ENCODE data around the gene ZBTB8A. TPM values are rescaled to one million over a fixed set of nuclear protein-coding genes. Genes with fewer than 3 reads are reported as not detected.

ZBTB8A gene
- total and polyA plus RNA-seq, 2 of the 8 experiments (the other 6 are each of a cell fraction or from before 2014, with no cell fraction given): 2.9 to 10.4 TPM

- no peak for TF ChIP-seq JUND (IDR thresholded peaks at IDR 0.05; ENCODE audit: low read length)
These were observed 70.0 kb downstream of the ZBTB8A start (continued) for GRCh38 chr1:32609180-32609579.
